ENCODE measurements around the gene GABRR1. TPM values are rescaled to one million over a fixed set of nuclear protein-coding genes. Genes with fewer than 3 reads are reported as not detected.

Gene GABRR1
- polyA plus RNA-seq, 3 donors = not detected

DNA sequence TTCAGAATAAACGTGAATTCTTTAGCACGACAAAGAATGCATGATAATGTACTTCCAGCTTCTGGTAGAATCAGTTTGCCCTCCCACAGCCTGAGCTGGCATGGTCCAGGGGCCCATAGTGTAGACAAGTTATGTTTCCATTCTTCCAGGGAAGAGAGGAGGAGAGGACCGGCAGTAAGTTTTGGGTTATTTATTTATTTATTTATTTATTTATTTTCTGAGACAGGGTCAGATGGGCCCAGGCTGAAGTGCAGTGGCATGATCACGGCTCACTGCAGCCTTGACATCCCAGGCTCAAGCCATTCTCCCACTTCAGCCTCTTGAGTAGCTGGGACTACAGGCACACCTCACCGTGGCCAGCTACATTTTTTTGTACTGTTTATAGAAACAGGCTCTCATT is 4.7 kb downstream of the GABRR1 start:
- Mint-ChIP-seq H3K36me3 (no peaks in the 10 kb centered on the region), H3K27me3 (ENCODE audit: low read depth in 3 of 3) (peaks cover 0 to 3% (median 0%) of the 10 kb centered on the region in 3 donors), H3K4me3 (no peak overlapping the region), H3K4me1 (peaks cover 33% of the 10 kb centered on the region), H3K9me3 (peaks cover 0 to 2% (median 0%) of the 10 kb centered on the region in 7 donors), H3K27ac (no peak overlapping the region)
- H3K36me3 ChIP-seq (replicated peaks in 1 of 2; ENCODE audit: control insufficient read depth in 1 of 2, insufficient read depth in 2 of 2, low read length in 2 of 2) = no peaks in the 10 kb centered on the region
- H3K4me2 ChIP-seq (replicated peaks; ENCODE audit: extremely low read depth, low read length, poor library complexity, severe bottlenecking) = no peak overlapping the region
- no peaks in the 10 kb centered on the region for H3K79me2 ChIP-seq (ENCODE audit: insufficient read depth, low read length)
- WGBS (ENCODE audit: insufficient coverage) = 80% methylated on average over 2 of the region's 5 CpGs
- peaks cover 19 to 24% of the 10 kb centered on the region in 2 donors for H3K4me1 ChIP-seq (ENCODE audit: control insufficient read depth in 1 of 2, insufficient read depth in 2 of 2, low read length in 2 of 2)
- H4K20me1 ChIP-seq (ENCODE audit: insufficient read depth, low read length) = no peaks in the 10 kb centered on the region
- intact Hi-C loops (cut with micrococcal nuclease) = no loop called here
- DNase-seq = no peak
- no peak overlapping the region for H2AFZ ChIP-seq (ENCODE audit: insufficient read depth, low read depth, low read length, poor library complexity, severe bottlenecking)
- no peak overlapping the region for H3K27ac ChIP-seq (ENCODE audit: low read depth in 1 of 2, low read length in 2 of 2)
- no peaks in the 10 kb centered on the region for H3K9me3 ChIP-seq (replicated peaks in 1 of 2; ENCODE audit: control insufficient read depth in 1 of 2, insufficient read depth in 1 of 2, low read length in 2 of 2)
- no peak overlapping the region for H3K9ac ChIP-seq (ENCODE audit: insufficient read depth, low read length, poor library complexity, severe bottlenecking)
- no peak overlapping the region for H3K4me3 ChIP-seq (replicated peaks in 1 of 3; ENCODE audit: low read depth in 2 of 3, low read length in 3 of 3)
- TF ChIP-seq, protein P1, sequence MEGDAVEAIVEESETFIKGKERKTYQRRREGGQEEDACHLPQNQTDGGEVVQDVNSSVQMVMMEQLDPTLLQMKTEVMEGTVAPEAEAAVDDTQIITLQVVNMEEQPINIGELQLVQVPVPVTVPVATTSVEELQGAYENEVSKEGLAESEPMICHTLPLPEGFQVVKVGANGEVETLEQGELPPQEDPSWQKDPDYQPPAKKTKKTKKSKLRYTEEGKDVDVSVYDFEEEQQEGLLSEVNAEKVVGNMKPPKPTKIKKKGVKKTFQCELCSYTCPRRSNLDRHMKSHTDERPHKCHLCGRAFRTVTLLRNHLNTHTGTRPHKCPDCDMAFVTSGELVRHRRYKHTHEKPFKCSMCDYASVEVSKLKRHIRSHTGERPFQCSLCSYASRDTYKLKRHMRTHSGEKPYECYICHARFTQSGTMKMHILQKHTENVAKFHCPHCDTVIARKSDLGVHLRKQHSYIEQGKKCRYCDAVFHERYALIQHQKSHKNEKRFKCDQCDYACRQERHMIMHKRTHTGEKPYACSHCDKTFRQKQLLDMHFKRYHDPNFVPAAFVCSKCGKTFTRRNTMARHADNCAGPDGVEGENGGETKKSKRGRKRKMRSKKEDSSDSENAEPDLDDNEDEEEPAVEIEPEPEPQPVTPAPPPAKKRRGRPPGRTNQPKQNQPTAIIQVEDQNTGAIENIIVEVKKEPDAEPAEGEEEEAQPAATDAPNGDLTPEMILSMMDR (IDR thresholded peaks at IDR 0.05) = no peak
- no peaks in the 10 kb centered on the region for H3K27me3 ChIP-seq (ENCODE audit: control insufficient read depth in 2 of 2, insufficient read depth in 2 of 2, low read length in 2 of 2)

DNA sequence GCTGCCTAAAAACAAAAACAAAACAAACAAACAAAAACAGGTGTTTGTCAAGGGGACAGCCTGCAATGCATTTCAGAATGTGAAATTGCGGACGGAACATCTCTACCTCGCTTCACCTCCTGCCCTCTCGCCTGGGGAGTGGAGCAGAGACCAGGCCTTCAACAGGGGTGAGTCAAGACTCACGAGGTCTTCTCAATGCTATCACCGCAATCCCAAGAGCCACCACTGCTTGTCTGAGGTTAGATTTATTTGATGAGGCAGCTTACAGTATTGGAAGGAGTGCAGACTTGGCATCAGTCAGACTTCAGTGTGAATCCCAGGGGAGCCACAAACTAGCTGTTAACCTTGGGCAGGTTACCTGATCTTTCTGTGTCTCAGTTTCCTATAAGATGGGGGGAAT is 7.7 kb downstream of the GABRR1 start:
- no peak overlapping the region for H2AFZ ChIP-seq (ENCODE audit: insufficient read depth, low read depth, low read length, poor library complexity, severe bottlenecking)
- no peaks in the 10 kb centered on the region for H3K36me3 Mint-ChIP-seq
- peaks cover 0 to 1% (median 0%) of the 10 kb centered on the region in 3 donors for H3K27me3 Mint-ChIP-seq (ENCODE audit: low read depth in 3 of 3)
- no peak overlapping the region for H3K4me3 Mint-ChIP-seq
- DNase-seq = no peak
- H3K4me2 ChIP-seq (replicated peaks; ENCODE audit: extremely low read depth, low read length, poor library complexity, severe bottlenecking) = no peak overlapping the region
- H3K9me3 ChIP-seq (replicated peaks in 1 of 2; ENCODE audit: control insufficient read depth in 1 of 2, insufficient read depth in 1 of 2, low read length in 2 of 2) = no peaks in the 10 kb centered on the region
- TF ChIP-seq, protein P1 (IDR thresholded peaks at IDR 0.05) = no peak
- no peaks in the 10 kb centered on the region for H4K20me1 ChIP-seq (ENCODE audit: insufficient read depth, low read length)
- intact Hi-C loops (cut with micrococcal nuclease) = no loop called here
- H3K4me1 Mint-ChIP-seq = peaks cover 7% of the 10 kb centered on the region
- H3K27ac ChIP-seq (ENCODE audit: low read depth in 1 of 2, low read length in 2 of 2) = no peak overlapping the region
- no CpG with 5 or more reads among the region's 6 CpGs for WGBS (ENCODE audit: insufficient coverage)
- no peak overlapping the region for H3K9ac ChIP-seq (ENCODE audit: insufficient read depth, low read length, poor library complexity, severe bottlenecking)
- H3K4me1 ChIP-seq (ENCODE audit: control insufficient read depth in 1 of 2, insufficient read depth in 2 of 2, low read length in 2 of 2) = peaks cover 0 to under 1% of the 10 kb centered on the region in 2 donors
- no peaks in the 10 kb centered on the region for H3K79me2 ChIP-seq (ENCODE audit: insufficient read depth, low read length)
- H3K4me3 ChIP-seq (replicated peaks in 1 of 3; ENCODE audit: low read depth in 2 of 3, low read length in 3 of 3) = no peak overlapping the region
- H3K27ac Mint-ChIP-seq = no peak overlapping the region
- H3K9me3 Mint-ChIP-seq = peaks cover 0 to 2% (median 0%) of the 10 kb centered on the region in 7 donors
- no peaks in the 10 kb centered on the region for H3K36me3 ChIP-seq (replicated peaks in 1 of 2; ENCODE audit: control insufficient read depth in 1 of 2, insufficient read depth in 2 of 2, low read length in 2 of 2)
- H3K27me3 ChIP-seq (ENCODE audit: control insufficient read depth in 2 of 2, insufficient read depth in 2 of 2, low read length in 2 of 2) = no peaks in the 10 kb centered on the region
